Inflammatory macrophage treated with lipopolysaccharide for 4 hours (primary cell): Measurements from ENCODE around the gene FGF12.

Experiments
- DNase-seq: peaks from one replicate; pipeline ENCODE4 v3.0.0-alpha.2; 2020

Gene FGF12

GRCh38 chr3:192170659-192171058 lies 556.7 kb downstream of the FGF12 start:
- no peak for DNase-seq

GRCh38 chr3:192170031-192170430 lies 557.3 kb downstream of the FGF12 start:
- no peak for DNase-seq

DNA sequence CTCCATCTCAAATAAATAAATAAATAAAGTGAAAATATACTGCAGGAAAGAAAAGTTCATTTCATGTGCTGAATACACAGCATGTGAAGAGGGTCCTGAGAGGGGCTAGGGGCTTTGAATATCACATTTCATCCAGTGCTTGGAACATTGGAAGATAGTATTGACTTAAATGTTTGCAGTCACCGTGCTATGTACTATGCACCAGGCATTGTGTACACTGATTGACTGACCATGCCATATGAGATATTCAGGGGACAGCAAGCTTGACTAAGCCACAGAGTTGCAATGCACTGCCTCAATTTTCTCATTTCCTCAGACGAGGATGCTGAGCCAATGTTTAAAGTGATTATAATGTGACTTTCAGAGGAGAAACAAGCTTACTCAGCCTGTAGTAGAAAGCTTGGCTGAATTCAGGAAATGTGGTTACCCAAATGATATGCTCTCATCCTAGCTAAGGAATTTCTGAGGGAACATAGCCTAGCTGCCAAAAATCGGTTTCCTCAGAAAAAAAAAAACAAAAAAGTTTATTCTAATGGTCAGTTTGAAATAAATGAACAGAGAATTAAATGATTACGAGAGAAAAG lies 557.9 kb downstream of the FGF12 start:
- DNase-seq: no peak

- no peak for DNase-seq
Measured at GRCh38 chr3:192168202-192168601, 559.1 kb downstream of the FGF12 start.

DNA sequence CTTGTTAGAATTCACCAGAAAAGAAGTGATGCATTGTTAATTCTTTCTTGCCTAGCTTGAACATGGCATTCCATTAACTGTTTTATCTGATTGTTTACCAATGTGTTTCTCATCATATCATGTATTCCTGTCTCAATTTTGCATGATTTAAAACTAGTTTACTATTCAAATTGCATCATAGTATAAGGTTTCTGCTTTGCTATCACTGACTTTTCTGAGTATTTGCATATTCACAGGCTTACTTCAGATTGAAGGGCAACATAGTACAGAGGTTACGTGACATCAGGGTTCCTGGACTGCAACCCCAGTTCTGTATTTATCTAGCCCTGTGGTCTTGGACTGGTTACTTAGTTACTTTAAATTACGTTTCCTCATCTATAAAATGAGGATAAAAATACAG lies 561.8 kb downstream of the FGF12 start:
- DNase-seq: no peak

GRCh38 chr3:192161661-192162060 lies 565.7 kb downstream of the FGF12 start:
- no peak for DNase-seq

GRCh38 chr3:192156382-192156781 lies 571.0 kb downstream of the FGF12 start:
- DNase-seq: no peak

DNA sequence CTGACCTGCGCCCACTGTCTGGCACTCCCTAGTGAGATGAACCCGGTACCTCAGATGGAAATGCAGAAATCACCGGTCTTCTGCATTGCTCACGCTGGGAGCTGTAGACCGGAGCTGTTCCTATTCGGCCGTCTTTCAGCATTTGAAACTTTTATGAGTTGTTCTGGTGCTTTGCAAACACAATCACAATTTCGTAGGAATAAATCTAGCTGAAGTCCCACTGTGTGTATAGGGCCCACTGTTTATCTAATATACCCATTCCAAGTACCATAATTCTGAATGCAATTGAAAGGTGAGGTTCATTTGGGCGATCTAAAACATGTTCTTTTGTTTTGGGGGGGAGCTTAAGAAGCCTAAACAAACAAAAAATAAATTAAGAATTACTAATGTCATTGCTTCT lies 572.1 kb downstream of the FGF12 start:
- no peak for DNase-seq

GRCh38 chr3:192133271-192133670 lies 594.1 kb downstream of the FGF12 start:
- DNase-seq: no peak

GRCh38 chr3:192130534-192131132 lies 596.7 kb downstream of the FGF12 start:
- DNase-seq: peak; percentile 41

DNA sequence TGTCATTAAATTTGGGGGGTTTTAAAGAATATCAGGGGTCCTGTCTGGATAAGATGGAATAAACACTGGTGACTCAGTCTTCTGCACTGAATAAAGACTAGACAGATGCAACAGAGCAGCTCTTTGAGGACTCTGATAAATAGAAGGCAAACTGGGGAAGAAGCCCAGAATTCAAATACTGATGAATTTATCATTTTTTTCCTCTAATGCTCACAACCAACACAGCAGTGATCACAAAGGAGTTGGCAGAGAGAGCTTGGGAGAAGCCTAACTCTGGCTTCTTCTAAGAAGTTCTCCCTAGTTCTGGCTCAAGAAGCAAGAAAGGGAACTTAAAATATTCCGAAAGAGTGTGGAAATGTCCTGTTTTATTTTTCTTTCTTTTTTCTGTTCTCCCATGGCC lies 597.8 kb downstream of the FGF12 start:
- no peak for DNase-seq

DNA sequence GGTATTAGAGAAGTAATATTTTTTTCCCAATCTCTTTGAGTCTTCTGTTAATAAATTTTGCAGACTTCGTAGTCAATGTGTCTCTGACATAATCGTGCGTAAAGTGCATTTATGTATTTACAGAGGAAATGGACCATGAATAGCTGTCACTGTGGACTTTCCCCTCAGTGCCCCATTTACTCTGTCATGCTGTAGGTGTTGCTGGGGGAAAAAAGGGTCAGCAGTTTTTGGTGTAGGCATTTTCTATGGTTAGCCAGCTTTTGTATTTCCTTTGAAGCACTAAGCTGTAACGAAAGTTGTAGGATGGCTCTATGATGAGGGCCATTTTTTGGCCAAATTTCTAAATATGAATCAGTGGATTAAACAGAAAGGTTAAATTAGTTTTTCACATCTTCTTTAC lies 598.4 kb downstream of the FGF12 start:
- no peak for DNase-seq

GRCh38 chr3:192128060-192128459 lies 599.3 kb downstream of the FGF12 start:
- no peak for DNase-seq

DNA sequence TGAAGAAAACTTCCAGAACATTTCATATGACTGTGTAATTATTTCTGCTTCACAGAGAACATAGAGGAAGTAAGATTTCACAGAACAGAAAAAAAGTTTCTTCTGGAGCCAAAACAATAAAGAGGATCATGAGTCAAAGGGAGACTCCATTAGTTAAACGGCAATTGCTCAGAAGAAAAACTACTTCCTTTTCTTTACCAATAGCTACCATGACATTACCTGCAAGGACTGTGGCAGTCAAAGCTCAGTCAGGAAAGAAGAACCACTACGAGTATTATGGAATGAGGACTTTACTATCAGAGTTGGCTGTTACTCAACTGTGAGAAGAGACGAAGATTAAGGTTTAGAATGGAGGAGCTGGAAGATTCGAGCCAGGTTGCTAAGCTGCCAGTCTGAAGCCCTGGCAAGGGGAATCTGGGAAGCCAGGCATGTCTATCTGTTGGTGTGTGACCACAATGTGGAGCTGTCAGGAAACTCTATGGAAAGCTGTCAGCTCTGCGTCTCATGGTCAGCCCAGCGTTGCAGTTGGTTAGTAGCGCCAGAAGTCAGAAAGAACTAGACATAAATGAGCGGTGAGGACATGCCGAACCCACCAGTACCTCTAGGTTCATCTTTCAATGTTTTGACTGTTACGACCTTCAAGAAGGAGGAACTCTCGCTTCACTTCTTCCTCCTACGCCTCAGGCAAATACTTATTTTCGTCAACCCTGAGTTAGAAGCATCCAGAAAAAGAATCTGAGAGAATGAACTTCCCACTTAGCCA lies 604.3 kb downstream of the FGF12 start:
- DNase-seq: no peak

DNA sequence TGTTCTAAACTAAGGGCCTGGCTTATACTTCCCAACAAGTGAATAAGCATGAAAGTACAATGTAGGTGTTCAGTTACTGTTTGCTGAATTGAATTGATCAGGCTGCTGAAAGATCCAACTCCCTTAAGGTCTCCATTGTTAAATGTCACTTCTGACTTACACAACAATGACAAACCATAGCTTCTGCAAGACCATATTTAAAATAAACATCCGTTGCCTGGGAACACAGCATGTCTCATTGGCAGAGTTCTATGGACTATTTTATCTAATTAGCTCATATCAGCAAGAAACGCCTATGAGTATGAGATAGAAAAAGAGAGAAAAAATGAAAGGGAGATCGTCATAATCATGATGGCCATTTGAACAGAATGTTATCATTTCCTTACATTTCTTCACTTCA lies 605.4 kb downstream of the FGF12 start:
- DNase-seq: no peak

DNA sequence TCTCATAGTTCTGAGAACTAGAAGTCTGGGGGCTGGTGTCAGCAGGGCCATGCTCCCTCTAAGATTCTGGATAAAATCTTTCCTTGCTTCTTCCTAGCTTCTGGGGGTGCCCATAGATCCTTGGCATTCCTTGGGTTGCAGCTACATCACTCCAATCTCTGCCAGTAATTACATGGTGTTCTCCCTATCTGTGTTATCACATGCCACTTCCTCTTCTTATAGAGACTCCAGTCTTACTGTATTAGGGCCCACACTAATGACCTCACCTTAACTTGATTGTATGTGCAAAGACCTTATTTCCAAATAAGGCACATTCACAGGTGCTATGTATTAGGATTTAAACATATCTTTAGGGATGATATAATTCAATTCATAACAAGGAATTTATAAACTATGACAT lies 618.5 kb downstream of the FGF12 start:
- DNase-seq: no peak

GRCh38 chr3:192106543-192106942 lies 620.8 kb downstream of the FGF12 start:
- DNase-seq: no peak

- DNase-seq: no peak
Measured at GRCh38 chr3:192092388-192093005, 634.8 kb downstream of the FGF12 start.

GRCh38 chr3:192091831-192092230 lies 635.5 kb downstream of the FGF12 start:
- no peak for DNase-seq

GRCh38 chr3:192090586-192090985 lies 636.8 kb downstream of the FGF12 start:
- DNase-seq: no peak
